CD4-positive, CD25-positive, alpha-beta regulatory T cell (primary cell): Measurements from ENCODE around the gene AGXT2. TPM values are rescaled to one million over a fixed set of nuclear protein-coding genes. Genes with fewer than 3 reads are reported as not detected.

Experiments
- ATAC-seq, 2 donors: fragments of 150-1000 bp; cut with Tn5 transposase; one replicate each; pipeline ENCODE4 v1.10.0; 2021; ENCODE audit warnings: low read depth in 2 of 2, moderate number of reproducible peaks in 2 of 2, moderate library complexity in 1 of 2
- DNase-seq, 3 donors: peaks; one replicate each; pipeline versions ENCODE4 v3.0.0 to v3.0.0-alpha.2; 2012 to 2022; ENCODE audit warnings: mixed read lengths in 1 of 3
- H3K27ac ChIP-seq: one replicate; pipeline ENCODE4 v1.7.0; 2013; ENCODE audit warnings: mild to moderate bottlenecking, low read length; ENCODE audit not compliant: insufficient read depth, poor library complexity, severe bottlenecking
- H3K27me3 ChIP-seq: one replicate; pipeline ENCODE4 v1.7.0; 2013; ENCODE audit warnings: low read length; ENCODE audit not compliant: control insufficient read depth, insufficient read depth
- H3K36me3 ChIP-seq: one replicate; pipeline ENCODE4 v1.7.0; 2013; ENCODE audit warnings: mild to moderate bottlenecking, low read length, moderate library complexity; ENCODE audit not compliant: control insufficient read depth, insufficient read depth
- H3K4me1 ChIP-seq: 2 replicates; pipeline ENCODE4 v1.7.0; 2013; ENCODE audit warnings: mild to moderate bottlenecking, low read length; ENCODE audit not compliant: insufficient read depth, control insufficient read depth, poor library complexity, severe bottlenecking
- H3K4me3 ChIP-seq: one replicate; pipeline ENCODE4 v1.7.0; 2013; ENCODE audit warnings: low read depth, mild to moderate bottlenecking, low read length, moderate library complexity
- H3K9me3 ChIP-seq, 2 experiments: 1 replicate in 1 of 2; 2 replicates in 1 of 2; pipeline ENCODE4 v1.7.0; 2013; ENCODE audit warnings: low read length in 2 of 2, mild to moderate bottlenecking in 1 of 2, moderate library complexity in 1 of 2; ENCODE audit not compliant: control insufficient read depth in 2 of 2
- H3K27ac Mint-ChIP-seq, 3 donors: one replicate each; pipeline ENCODE4 v1.8.0; 2020 to 2022; ENCODE audit warnings: mild to moderate bottlenecking in 3 of 3, mixed read lengths in 3 of 3, moderate library complexity in 2 of 3
- H3K27me3 Mint-ChIP-seq: one replicate; pipeline ENCODE4 v1.8.0; 2022; ENCODE audit warnings: mild to moderate bottlenecking, mixed read lengths
- H3K36me3 Mint-ChIP-seq: one replicate; pipeline ENCODE4 v1.8.0; 2020; ENCODE audit warnings: mixed read lengths
- H3K4me1 Mint-ChIP-seq, 4 donors: one replicate each; pipeline ENCODE4 v1.8.0; 2020 to 2022; ENCODE audit warnings: mixed read lengths in 4 of 4, mild to moderate bottlenecking in 1 of 4
- H3K4me3 Mint-ChIP-seq, 4 donors: one replicate each; pipeline ENCODE4 v1.8.0; 2020 to 2022; ENCODE audit warnings: mild to moderate bottlenecking in 4 of 4, mixed read lengths in 4 of 4, moderate library complexity in 3 of 4
- H3K9me3 Mint-ChIP-seq, 7 donors: one replicate each; pipeline ENCODE4 v1.8.0; 2020 to 2022; ENCODE audit warnings: mixed read lengths in 7 of 7, mild to moderate bottlenecking in 3 of 7, moderate library complexity in 2 of 7
- polyA plus RNA-seq, 4 donors: library from polyadenylated mRNA; unstranded; fragments of 300-500 nt; fragmentation: Illumina TruSeq; gene quantifications; one replicate each; pipeline ENCODE4 v1.2.3, GENCODE V29; 2021
- total RNA-seq: library from RNA; stranded (reverse); gene quantifications from one replicate; pipeline ENCODE4 v1.2.3, GENCODE V29; 2022

Gene AGXT2
- total and polyA plus RNA-seq, 5 donors from 2014 or later: not detected

- no peaks in the 10 kb centered on the region for H3K36me3 Mint-ChIP-seq
These were observed 18.6 kb upstream of the AGXT2 start for GRCh38 chr5:35066260-35066795.

GRCh38 chr5:35063414-35063813 is 15.7 kb upstream of the AGXT2 start:
- H3K4me1 ChIP-seq: no peaks in the 10 kb centered on the region
- no peaks in the 10 kb centered on the region for H3K27me3 ChIP-seq
- Mint-ChIP-seq H3K27me3 (peaks cover 13% of the 10 kb centered on the region), H3K4me1 (no peaks in the 10 kb centered on the region), H3K4me3 (no peak overlapping the region), H3K36me3 (no peaks in the 10 kb centered on the region), H3K27ac (no peak overlapping the region), H3K9me3 (peaks cover 0 to 2% (median 0%) of the 10 kb centered on the region in 7 donors)
- DNase-seq (no peak), ATAC-seq (no peak)
- no peaks in the 10 kb centered on the region for H3K9me3 ChIP-seq
- H3K4me3 ChIP-seq: no peak overlapping the region
- H3K36me3 ChIP-seq: no peaks in the 10 kb centered on the region
- H3K27ac ChIP-seq: no peak overlapping the region

More at GRCh38 chr5:35066260-35066795, 18.6 kb upstream of the AGXT2 start:
- Histone ChIP-seq H3K4me3 (no peak overlapping the region), H3K4me1 (no peaks in the 10 kb centered on the region), H3K36me3 (no peaks in the 10 kb centered on the region), H3K27ac (no peak overlapping the region), H3K27me3 (no peaks in the 10 kb centered on the region), H3K9me3 (no peaks in the 10 kb centered on the region)
- peaks cover 5% of the 10 kb centered on the region for H3K27me3 Mint-ChIP-seq
- ATAC-seq: no peak
- H3K4me1 Mint-ChIP-seq: no peaks in the 10 kb centered on the region
- H3K4me3 Mint-ChIP-seq: no peak overlapping the region
- H3K9me3 Mint-ChIP-seq: peaks cover 0 to 2% (median 0%) of the 10 kb centered on the region in 7 donors
- no peak overlapping the region for H3K27ac Mint-ChIP-seq
- no peak for DNase-seq

- H3K27me3 ChIP-seq: no peaks in the 10 kb centered on the region
- no peak overlapping the region for H3K27ac Mint-ChIP-seq
- DNase-seq (no peak), ATAC-seq (no peak)
- H3K27ac ChIP-seq: no peak overlapping the region
- H3K9me3 Mint-ChIP-seq: no peaks in the 10 kb centered on the region
- H3K4me3 Mint-ChIP-seq: no peak overlapping the region
- H3K9me3 ChIP-seq: no peaks in the 10 kb centered on the region
- H3K36me3 Mint-ChIP-seq: no peaks in the 10 kb centered on the region
- H3K36me3 ChIP-seq: no peaks in the 10 kb centered on the region
- no peaks in the 10 kb centered on the region for H3K4me1 ChIP-seq
- H3K4me1 Mint-ChIP-seq: peaks cover 0 to 2% (median 0%) of the 10 kb centered on the region in 4 donors
- peaks cover 18% of the 10 kb centered on the region for H3K27me3 Mint-ChIP-seq
- no peak overlapping the region for H3K4me3 ChIP-seq
These were observed 13.5 kb upstream of the AGXT2 start for GRCh38 chr5:35061211-35061770.

GRCh38 chr5:35060236-35060635 is 12.5 kb upstream of the AGXT2 start:
- H3K27ac ChIP-seq: no peak overlapping the region
- no peaks in the 10 kb centered on the region for H3K36me3 Mint-ChIP-seq

GRCh38 chr5:35059251-35059650 is 11.5 kb upstream of the AGXT2 start:
- Mint-ChIP-seq H3K27ac (no peak overlapping the region), H3K4me3 (no peak overlapping the region), H3K27me3 (peaks cover 18% of the 10 kb centered on the region), H3K36me3 (no peaks in the 10 kb centered on the region), H3K9me3 (no peaks in the 10 kb centered on the region), H3K4me1 (peaks cover 0 to 2% (median 0%) of the 10 kb centered on the region in 4 donors)
- DNase-seq (no peak), ATAC-seq (no peak)
- no peak overlapping the region for H3K4me3 ChIP-seq
- no peaks in the 10 kb centered on the region for H3K36me3 ChIP-seq
- no peaks in the 10 kb centered on the region for H3K9me3 ChIP-seq
- no peak overlapping the region for H3K27ac ChIP-seq
- H3K4me1 ChIP-seq: no peaks in the 10 kb centered on the region
- no peaks in the 10 kb centered on the region for H3K27me3 ChIP-seq

More at GRCh38 chr5:35060236-35060635, 12.5 kb upstream of the AGXT2 start:
- Mint-ChIP-seq H3K9me3 (no peaks in the 10 kb centered on the region), H3K27ac (no peak overlapping the region), H3K4me1 (peaks cover 0 to 2% (median 0%) of the 10 kb centered on the region in 4 donors), H3K4me3 (no peak overlapping the region), H3K27me3 (peaks cover 18% of the 10 kb centered on the region)
- no peaks in the 10 kb centered on the region for H3K36me3 ChIP-seq
- H3K9me3 ChIP-seq: no peaks in the 10 kb centered on the region
- ATAC-seq (no peak), DNase-seq (no peak)
- H3K4me3 ChIP-seq: no peak overlapping the region
- no peaks in the 10 kb centered on the region for H3K27me3 ChIP-seq
- no peaks in the 10 kb centered on the region for H3K4me1 ChIP-seq

GRCh38 chr5:35058374-35058788 is 10.6 kb upstream of the AGXT2 start:
- no peak overlapping the region for H3K27ac ChIP-seq
- no peaks in the 10 kb centered on the region for H3K36me3 ChIP-seq
- no peaks in the 10 kb centered on the region for H3K4me1 ChIP-seq
- H3K9me3 ChIP-seq: no peaks in the 10 kb centered on the region
- Mint-ChIP-seq H3K9me3 (no peaks in the 10 kb centered on the region), H3K36me3 (no peaks in the 10 kb centered on the region), H3K4me3 (no peak overlapping the region), H3K27ac (no peak overlapping the region), H3K4me1 (peaks cover 0 to 2% (median 0%) of the 10 kb centered on the region in 4 donors), H3K27me3 (peaks cover 17% of the 10 kb centered on the region)
- DNase-seq: no peak
- no peaks in the 10 kb centered on the region for H3K27me3 ChIP-seq
- no peak for ATAC-seq
- no peak overlapping the region for H3K4me3 ChIP-seq

- no peaks in the 10 kb centered on the region for H3K9me3 ChIP-seq
- H3K4me3 ChIP-seq: no peak overlapping the region
- H3K4me1 ChIP-seq: no peaks in the 10 kb centered on the region
- Mint-ChIP-seq H3K27me3 (peaks cover 18% of the 10 kb centered on the region), H3K9me3 (no peaks in the 10 kb centered on the region), H3K27ac (no peak overlapping the region), H3K36me3 (no peaks in the 10 kb centered on the region), H3K4me3 (no peak overlapping the region), H3K4me1 (peaks cover 0 to 2% (median 0%) of the 10 kb centered on the region in 4 donors)
- no peak for ATAC-seq
- H3K36me3 ChIP-seq: no peaks in the 10 kb centered on the region
- no peak overlapping the region for H3K27ac ChIP-seq
- DNase-seq: no peak
- no peaks in the 10 kb centered on the region for H3K27me3 ChIP-seq
These were observed 8.9 kb upstream of the AGXT2 start for GRCh38 chr5:35056686-35057085.

- Mint-ChIP-seq H3K36me3 (no peaks in the 10 kb centered on the region), H3K27ac (no peak overlapping the region), H3K4me3 (no peak overlapping the region), H3K27me3 (peaks cover 14% of the 10 kb centered on the region), H3K9me3 (peaks cover 0 to 2% (median 0%) of the 10 kb centered on the region in 7 donors), H3K4me1 (no peaks in the 10 kb centered on the region)
- no peak for DNase-seq
- Histone ChIP-seq H3K27me3 (no peaks in the 10 kb centered on the region), H3K4me3 (no peak overlapping the region), H3K9me3 (no peaks in the 10 kb centered on the region), H3K27ac (no peak overlapping the region), H3K4me1 (no peaks in the 10 kb centered on the region), H3K36me3 (no peaks in the 10 kb centered on the region)
- ATAC-seq: no peak
These were observed 5.1 kb upstream of the AGXT2 start for GRCh38 chr5:35052838-35053237.
